GF-D8 (cell line): ENCODE results near the gene RPL19.

Experiments
- DNase-seq: peaks from one replicate; lab custom pipeline; 2025; lab: John Stamatoyannopoulos, UW

Gene RPL19

DNA sequence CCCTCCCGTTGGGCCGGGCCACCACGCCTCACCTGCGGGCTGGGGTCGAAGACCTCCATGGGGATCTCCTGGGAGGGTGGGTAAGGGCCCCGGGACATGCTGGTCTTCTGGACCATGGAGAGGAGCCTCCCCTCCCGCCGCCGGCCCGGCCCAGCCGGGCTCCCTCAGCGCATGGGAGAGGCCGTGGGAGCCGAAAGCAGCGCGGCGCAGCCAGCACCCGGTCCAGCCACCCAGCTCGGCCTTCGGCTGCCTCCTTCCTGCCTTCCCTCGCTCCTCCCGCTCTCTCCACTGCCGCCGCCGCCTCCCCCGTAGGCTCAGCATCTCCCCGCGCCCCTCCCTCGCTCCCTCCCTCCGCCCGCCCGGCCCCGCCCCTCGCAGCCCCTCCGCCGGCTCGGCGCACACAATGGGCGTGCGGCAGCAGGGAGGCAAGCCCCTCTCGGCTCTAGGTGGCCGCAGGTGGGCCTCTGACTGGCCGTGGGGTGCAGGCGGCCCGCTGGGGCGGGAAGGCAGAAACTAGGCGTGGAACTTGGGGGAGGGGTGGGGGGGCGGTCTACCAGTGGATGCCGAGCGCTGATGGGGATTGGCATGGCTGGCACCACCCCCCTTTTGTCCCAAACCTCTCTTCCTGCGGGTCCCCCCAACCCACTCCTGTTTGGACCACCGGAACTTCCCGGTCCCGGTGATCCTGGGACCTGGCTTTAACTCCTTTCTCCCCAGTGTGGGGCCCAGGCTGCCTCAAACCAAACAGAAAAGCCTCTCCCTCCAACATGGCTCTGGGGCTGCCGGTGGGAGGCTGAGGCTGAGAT, 2.5 kb upstream of the RPL19 start, which contains the start of gene CACNB1:
CACNB1 (minus strand) TSS at position 290 of the 806 bp plus-strand sequence; CDS start at position 116, 174 bp downstream.
- no peak for DNase-seq

GRCh38 chr17:39198186-39198566, 1.9 kb upstream of the RPL19 start:
- no peak for DNase-seq

GRCh38 chr17:39199820-39200069, 338 bp upstream of the RPL19 start:
- peak; percentile 81 for DNase-seq

DNA sequence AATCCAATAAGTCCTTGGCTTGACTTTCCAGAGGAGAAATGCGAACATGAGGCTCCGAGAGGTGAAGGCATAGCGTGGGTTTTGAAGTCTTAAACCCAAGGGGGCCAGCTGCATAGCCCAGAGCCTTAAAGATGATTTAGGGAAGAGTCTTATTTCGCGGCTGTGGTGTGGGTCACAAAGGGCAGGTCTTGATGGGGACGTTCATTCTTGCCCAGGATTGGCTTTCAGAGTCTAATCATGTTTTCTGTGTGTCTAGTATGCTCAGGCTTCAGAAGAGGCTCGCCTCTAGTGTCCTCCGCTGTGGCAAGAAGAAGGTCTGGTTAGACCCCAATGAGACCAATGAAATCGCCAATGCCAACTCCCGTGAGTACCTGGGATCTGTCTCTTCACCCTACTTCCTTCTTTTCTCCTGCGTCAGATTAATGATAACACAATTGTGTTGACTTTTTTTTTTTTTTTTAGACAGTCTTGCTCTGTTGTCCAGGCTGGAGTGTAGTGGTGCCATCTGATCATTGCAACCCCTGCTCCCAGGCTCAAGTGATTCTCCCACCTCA, 951 bp downstream of the RPL19 start:
- DNase-seq, result no peak

- DNase-seq, result no peak
Measured at GRCh38 chr17:39204245-39204644, 4.2 kb downstream of the RPL19 start.

DNA sequence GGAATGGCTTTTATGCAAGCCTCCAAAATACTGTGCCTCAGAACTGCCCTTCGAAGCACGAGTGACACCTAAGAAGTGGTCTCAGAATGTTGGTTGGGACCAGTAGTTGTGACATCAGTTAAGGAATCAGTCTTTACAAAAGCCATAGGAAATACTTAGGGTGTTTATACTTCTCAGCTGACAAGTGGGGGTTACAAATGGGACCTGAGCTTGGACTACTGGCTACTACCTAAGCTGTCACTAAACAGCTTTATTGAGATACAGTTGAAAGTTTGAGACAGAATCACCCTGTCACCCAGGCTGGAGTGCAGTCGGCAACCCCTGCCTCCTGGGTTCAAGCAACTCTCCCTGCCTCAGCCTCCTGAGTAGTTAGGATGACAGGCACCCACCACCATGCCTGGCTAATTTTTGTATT, 5.0 kb downstream of the RPL19 start:
- DNase-seq, result no peak

DNA sequence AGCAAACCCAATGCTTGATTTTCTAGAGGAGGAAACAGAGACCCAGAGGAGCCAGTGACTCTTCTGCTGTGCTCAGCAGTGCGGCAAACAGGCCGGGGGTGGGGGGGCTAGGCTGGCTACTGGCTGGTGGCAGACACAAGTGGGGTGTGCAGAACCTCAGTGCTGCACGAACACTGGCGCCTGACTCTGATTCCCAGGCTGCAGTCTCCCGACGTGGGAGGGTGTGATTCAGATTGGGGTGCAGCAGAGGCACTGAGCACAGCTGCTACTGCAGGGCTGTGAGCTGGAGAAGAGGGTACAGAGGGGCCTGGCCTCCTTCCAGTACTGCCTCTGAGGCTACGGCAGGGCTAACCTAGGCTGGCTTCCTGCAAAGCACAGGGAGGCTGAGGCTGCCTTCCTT, 8.1 kb downstream of the RPL19 start:
- no peak for DNase-seq

GRCh38 chr17:39208893-39209292, 8.8 kb downstream of the RPL19 start:
- peak; percentile 44 for DNase-seq

DNA sequence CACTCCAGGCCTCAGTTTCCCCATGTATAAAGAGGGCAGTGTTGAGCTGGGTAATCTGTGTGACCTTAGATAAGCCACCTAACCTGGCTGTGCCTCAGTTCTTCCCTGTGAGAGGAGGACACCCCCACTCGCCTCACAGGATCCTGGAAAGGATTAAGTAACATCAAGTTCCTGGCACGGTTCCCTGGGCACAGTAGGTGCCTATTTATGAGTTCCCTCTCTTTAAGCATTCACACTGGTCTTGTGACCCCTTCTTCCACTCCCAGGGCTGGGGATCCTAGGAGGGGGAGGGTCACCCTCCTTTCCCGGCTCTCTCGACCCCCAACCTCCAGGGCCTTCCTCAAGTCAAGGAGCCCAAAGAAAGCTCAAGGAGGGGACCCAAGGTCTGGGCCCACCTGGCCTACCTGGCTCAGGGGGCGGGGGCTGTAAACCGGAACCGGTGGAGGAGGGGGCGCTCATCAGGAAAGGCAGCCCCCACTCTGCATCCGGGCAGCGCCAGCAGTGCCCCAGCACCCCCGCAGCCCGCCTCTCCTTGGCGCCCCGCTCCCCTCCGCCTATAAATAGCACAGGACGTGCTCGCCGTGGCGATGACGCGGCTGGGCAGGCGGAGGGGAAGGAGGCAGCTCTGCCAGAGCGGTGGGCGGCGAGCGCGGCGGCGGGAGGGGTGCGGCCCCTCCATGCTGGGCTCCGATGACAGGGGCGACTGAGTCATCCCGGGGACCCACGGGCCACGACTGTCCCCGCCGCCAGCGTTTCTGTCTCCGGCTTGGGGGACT, 9.4 kb downstream of the RPL19 start:
- DNase-seq, result no peak

DNA sequence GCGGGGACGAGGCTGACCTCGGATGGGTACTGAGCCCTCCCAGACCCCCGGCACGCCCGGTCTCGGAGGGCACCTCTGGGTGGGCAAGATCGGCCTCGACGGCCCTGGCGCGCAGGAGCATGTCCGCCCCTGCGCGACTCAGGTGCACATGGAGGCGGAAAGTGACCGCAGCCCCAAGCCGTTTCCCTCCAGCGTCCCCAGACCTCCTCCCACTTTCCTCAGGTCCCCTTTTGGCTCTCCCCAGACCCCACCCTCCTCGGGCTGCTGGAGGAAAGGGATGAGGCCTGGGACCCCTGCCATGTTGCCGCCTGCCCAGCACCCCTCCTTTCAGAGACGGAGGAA, 10.0 kb downstream of the RPL19 start:
- no peak for DNase-seq

DNA sequence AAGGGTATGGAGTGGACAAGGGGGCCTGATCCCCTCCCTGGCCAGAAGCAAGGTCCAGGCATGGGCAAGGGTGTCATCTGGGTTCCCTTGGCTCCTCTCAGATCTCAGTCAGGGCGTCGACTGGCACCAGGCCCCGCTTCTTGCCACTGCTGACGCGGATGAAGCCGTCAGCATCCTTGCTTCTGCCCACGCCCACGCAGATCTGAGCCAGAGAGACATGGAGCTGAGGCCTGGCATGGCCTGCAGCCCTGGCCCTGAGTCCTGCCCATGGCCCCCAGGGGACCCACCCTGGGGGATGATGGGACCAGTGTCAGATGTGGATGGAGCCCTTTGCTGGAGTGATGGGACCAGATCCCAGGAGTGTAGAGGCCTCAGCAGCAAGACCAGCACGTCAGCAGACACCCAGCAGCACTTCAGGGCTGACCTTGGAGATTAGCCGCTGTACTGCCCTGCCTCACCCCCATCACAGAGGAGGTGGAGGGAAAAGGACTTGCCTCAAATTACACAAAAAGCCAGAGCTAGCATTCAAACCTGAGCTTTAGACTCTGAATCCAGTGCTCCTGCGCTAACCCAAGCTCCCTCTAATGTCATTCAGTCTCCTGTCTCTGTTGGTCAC, 12.2 kb downstream of the RPL19 start:
- DNase-seq, result no peak

GRCh38 chr17:39212841-39213480, 12.9 kb downstream of the RPL19 start:
- DNase-seq, result no peak

DNA sequence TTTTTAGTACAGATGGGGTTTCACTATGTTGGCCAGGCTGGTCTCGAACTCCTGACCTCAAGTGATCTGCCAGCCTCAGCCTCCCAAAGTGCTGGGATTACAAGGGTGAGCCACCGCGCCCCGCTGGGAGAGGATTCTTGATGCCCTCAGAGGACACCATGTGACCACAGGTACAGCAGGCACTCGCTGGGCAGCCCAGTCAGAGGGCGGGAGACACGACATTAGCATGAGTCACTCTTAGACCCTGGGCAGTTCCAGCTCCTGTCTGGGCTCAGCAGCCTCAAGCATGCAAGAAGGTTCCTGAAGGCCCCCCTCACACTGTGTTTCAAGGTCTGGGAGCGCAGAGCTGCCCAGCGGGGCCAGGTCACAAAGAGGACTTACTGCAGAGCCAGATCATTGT, 13.8 kb downstream of the RPL19 start:
- no peak for DNase-seq

DNA sequence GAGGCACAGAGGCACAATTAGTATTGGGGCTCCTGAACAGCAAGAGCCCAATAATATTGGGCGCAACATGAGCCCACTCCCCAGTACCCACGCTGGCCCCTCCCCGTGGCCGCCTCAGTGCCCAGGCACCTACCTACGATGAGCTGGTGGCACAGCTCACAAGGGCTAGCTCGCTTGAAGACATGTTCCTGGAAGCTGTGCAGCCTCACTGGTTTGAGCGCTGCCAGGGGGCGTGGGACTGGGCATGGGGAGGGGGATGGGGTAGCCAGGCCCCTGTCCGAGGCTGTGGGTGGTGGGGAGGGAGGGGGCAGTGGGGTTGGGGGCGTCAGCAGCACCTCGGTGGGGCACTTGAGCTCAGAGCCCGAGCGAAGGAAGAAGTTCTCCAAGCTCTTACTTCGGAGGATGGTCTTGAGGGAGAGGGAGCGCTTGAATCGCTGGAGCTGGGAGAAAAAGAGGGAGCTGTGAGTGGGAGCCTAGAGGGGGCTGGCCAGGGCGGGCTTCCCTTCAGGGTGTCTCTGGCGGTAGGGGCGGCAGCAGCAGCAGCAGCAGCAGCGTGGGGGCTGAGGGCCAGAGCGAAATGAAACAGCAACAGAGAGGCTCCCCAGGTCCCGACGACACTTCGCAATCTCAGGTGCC, 17.8 kb downstream of the RPL19 start:
- no peak for DNase-seq

- no peak for DNase-seq
Measured at GRCh38 chr17:39218906-39219305, 18.8 kb downstream of the RPL19 start.

GRCh38 chr17:39219647-39220154, 19.6 kb downstream of the RPL19 start:
- no peak for DNase-seq

GRCh38 chr17:39221572-39221971, 21.5 kb downstream of the RPL19 start:
- DNase-seq, result no peak

- no peak for DNase-seq
Measured at GRCh38 chr17:39222151-39222550, 22.1 kb downstream of the RPL19 start.

GRCh38 chr17:39222866-39223834, 23.1 kb downstream of the RPL19 start:
- DNase-seq, result no peak
